ENCODE data around the gene MYO15A. TPM values are rescaled to one million over a fixed set of nuclear protein-coding genes. Genes with fewer than 3 reads are reported as not detected.
"Not testable (repeated sequence)": the region's sequence is repeated elsewhere in the genome, so short reads cannot be mapped to it uniquely, and the experiment has no call there.

The MYO15A gene
- total RNA-seq, 1 experiment from 2014 or later: 0.52 TPM

- H3K27me3 ChIP-seq (ENCODE audit: control insufficient read depth, insufficient read depth, low read length): no peaks in the 10 kb centered on the region
- H3K4me3 ChIP-seq (ENCODE audit: insufficient read depth, low read depth, low read length): no peak overlapping the region
- no peak for DNase-seq
- H3K36me3 ChIP-seq (replicated peaks; ENCODE audit: control insufficient read depth, insufficient read depth, low read length): peaks cover 22% of the 10 kb centered on the region
Measured at GRCh38 chr17:18205861-18206260, 97.3 kb downstream of the MYO15A start.

- peaks cover 21% of the 10 kb centered on the region for H3K36me3 ChIP-seq (replicated peaks; ENCODE audit: control insufficient read depth, insufficient read depth, low read length)
- no peaks in the 10 kb centered on the region for H3K27me3 ChIP-seq (ENCODE audit: control insufficient read depth, insufficient read depth, low read length)
- no peak overlapping the region for H3K4me3 ChIP-seq (ENCODE audit: insufficient read depth, low read depth, low read length)
- no peak for DNase-seq
Measured at GRCh38 chr17:18206962-18207361, 98.4 kb downstream of the MYO15A start.

GRCh38 chr17:18208092-18208491 is 99.5 kb downstream of the MYO15A start:
- no peak overlapping the region for H3K4me3 ChIP-seq (ENCODE audit: insufficient read depth, low read depth, low read length)
- no peaks in the 10 kb centered on the region for H3K27me3 ChIP-seq (ENCODE audit: control insufficient read depth, insufficient read depth, low read length)
- H3K36me3 ChIP-seq (replicated peaks; ENCODE audit: control insufficient read depth, insufficient read depth, low read length): peaks cover 20% of the 10 kb centered on the region
- DNase-seq: no peak

- Histone ChIP-seq H3K36me3 (replicated peaks; ENCODE audit: control insufficient read depth, insufficient read depth, low read length) (peaks cover 6% of the 10 kb centered on the region), H3K27me3 (ENCODE audit: control insufficient read depth, insufficient read depth, low read length) (no peaks in the 10 kb centered on the region), H3K4me3 (ENCODE audit: insufficient read depth, low read depth, low read length) (no peak overlapping the region)
- DNase-seq: no peak
Measured at GRCh38 chr17:18213666-18214270, 105.2 kb downstream of the MYO15A start.

GRCh38 chr17:18216906-18217305 is 108.3 kb downstream of the MYO15A start:
- not testable (repeated sequence) for H3K36me3 ChIP-seq (replicated peaks; ENCODE audit: control insufficient read depth, insufficient read depth, low read length); DNase-seq; H3K4me3 ChIP-seq (ENCODE audit: insufficient read depth, low read depth, low read length); H3K27me3 ChIP-seq (ENCODE audit: control insufficient read depth, insufficient read depth, low read length)

- DNase-seq: peak; percentile 92
- Histone ChIP-seq H3K36me3 (replicated peaks; ENCODE audit: control insufficient read depth, insufficient read depth, low read length) (no peaks in the 10 kb centered on the region), H3K4me3 (ENCODE audit: insufficient read depth, low read depth, low read length) (no peak overlapping the region), H3K27me3 (ENCODE audit: control insufficient read depth, insufficient read depth, low read length) (no peaks in the 10 kb centered on the region)
Measured at GRCh38 chr17:18217412-18218015, 109.0 kb downstream of the MYO15A start.

- H3K4me3 ChIP-seq (ENCODE audit: insufficient read depth, low read depth, low read length): no peak overlapping the region
- no peaks in the 10 kb centered on the region for H3K27me3 ChIP-seq (ENCODE audit: control insufficient read depth, insufficient read depth, low read length)
- H3K36me3 ChIP-seq (replicated peaks; ENCODE audit: control insufficient read depth, insufficient read depth, low read length): no peaks in the 10 kb centered on the region
- no peak for DNase-seq
Measured at GRCh38 chr17:18218756-18219415, 110.3 kb downstream of the MYO15A start.

GRCh38 chr17:18224053-18224386 is 115.5 kb downstream of the MYO15A start:
- no peak for DNase-seq
- Histone ChIP-seq H3K4me3 (ENCODE audit: insufficient read depth, low read depth, low read length) (peak overlapping the region; percentile 69), H3K36me3 (replicated peaks; ENCODE audit: control insufficient read depth, insufficient read depth, low read length) (no peaks in the 10 kb centered on the region), H3K27me3 (ENCODE audit: control insufficient read depth, insufficient read depth, low read length) (no peaks in the 10 kb centered on the region)

- peak overlapping the region; percentile 69 for H3K4me3 ChIP-seq (ENCODE audit: insufficient read depth, low read depth, low read length)
- peak; percentile 95 for DNase-seq
- H3K36me3 ChIP-seq (replicated peaks; ENCODE audit: control insufficient read depth, insufficient read depth, low read length): no peaks in the 10 kb centered on the region
- H3K27me3 ChIP-seq (ENCODE audit: control insufficient read depth, insufficient read depth, low read length): no peaks in the 10 kb centered on the region
Measured at GRCh38 chr17:18224387-18225120, 116.0 kb downstream of the MYO15A start.

- Histone ChIP-seq H3K27me3 (ENCODE audit: control insufficient read depth, insufficient read depth, low read length) (no peaks in the 10 kb centered on the region), H3K4me3 (ENCODE audit: insufficient read depth, low read depth, low read length) (peak within 1 kb of the TSS; percentile 90), H3K36me3 (replicated peaks; ENCODE audit: control insufficient read depth, insufficient read depth, low read length) (no peaks in the 10 kb centered on the region)
- peak; percentile 100 for DNase-seq
Measured at GRCh38 chr17:18225121-18225641, 116.6 kb downstream of the MYO15A start, which contains the start of gene LLGL1. TSS of gene LLGL1 (plus strand) at chr17:18225635. CDS start at chr17:18225683, 48 bp downstream.

GRCh38 chr17:18225642-18226283 is 117.2 kb downstream of the MYO15A start:
- no peaks in the 10 kb centered on the region for H3K27me3 ChIP-seq (ENCODE audit: control insufficient read depth, insufficient read depth, low read length)
- peak; percentile 94 for DNase-seq
- H3K36me3 ChIP-seq (replicated peaks; ENCODE audit: control insufficient read depth, insufficient read depth, low read length): no peaks in the 10 kb centered on the region
- peak overlapping the region; percentile 90 for H3K4me3 ChIP-seq (ENCODE audit: insufficient read depth, low read depth, low read length)

- peak; percentile 72 for DNase-seq
Measured at GRCh38 chr17:18226284-18226945, 117.9 kb downstream of the MYO15A start.

GRCh38 chr17:18227635-18228034 is 119.1 kb downstream of the MYO15A start:
- H3K27me3 ChIP-seq (ENCODE audit: control insufficient read depth, insufficient read depth, low read length): no peaks in the 10 kb centered on the region
- H3K36me3 ChIP-seq (replicated peaks; ENCODE audit: control insufficient read depth, insufficient read depth, low read length): peaks cover 2% of the 10 kb centered on the region
- no peak overlapping the region for H3K4me3 ChIP-seq (ENCODE audit: insufficient read depth, low read depth, low read length)
- DNase-seq: no peak

More at GRCh38 chr17:18226284-18226945, 117.9 kb downstream of the MYO15A start:
- Histone ChIP-seq H3K36me3 (replicated peaks; ENCODE audit: control insufficient read depth, insufficient read depth, low read length) (no peaks in the 10 kb centered on the region), H3K4me3 (ENCODE audit: insufficient read depth, low read depth, low read length) (peak overlapping the region; percentile 90), H3K27me3 (ENCODE audit: control insufficient read depth, insufficient read depth, low read length) (no peaks in the 10 kb centered on the region)
